ENCODE measurements around the gene NRCAM.

The NRCAM gene

GRCh38 chr7:108204281-108204796 is 251.9 kb downstream of the NRCAM start:
- DNase-seq (ENCODE audit: low read depth in 2 of 2) = no peak

- no peak for DNase-seq (ENCODE audit: low read depth in 2 of 2)
Observed at GRCh38 chr7:108203537-108203936, 252.7 kb downstream of the NRCAM start.

- no peak for DNase-seq (ENCODE audit: low read depth in 2 of 2)
Observed at GRCh38 chr7:108202743-108203142, 253.5 kb downstream of the NRCAM start.

GRCh38 chr7:108201766-108202165 is 254.5 kb downstream of the NRCAM start:
- DNase-seq (ENCODE audit: low read depth in 2 of 2) = no peak

GRCh38 chr7:108200326-108200725 is 255.9 kb downstream of the NRCAM start:
- DNase-seq (ENCODE audit: low read depth in 2 of 2) = no peak

GRCh38 chr7:108197371-108198091 is 258.7 kb downstream of the NRCAM start:
- no peak for DNase-seq (ENCODE audit: low read depth in 2 of 2)

GRCh38 chr7:108196004-108196403 is 260.2 kb downstream of the NRCAM start:
- DNase-seq (ENCODE audit: low read depth in 2 of 2) = no peak

GRCh38 chr7:108193594-108194498 is 262.4 kb downstream of the NRCAM start:
- DNase-seq (ENCODE audit: low read depth in 2 of 2) = no peak

- DNase-seq (ENCODE audit: low read depth in 2 of 2) = no peak
Observed at GRCh38 chr7:108190891-108191290, 265.3 kb downstream of the NRCAM start.

- DNase-seq (ENCODE audit: low read depth in 2 of 2) = no peak
Observed at GRCh38 chr7:108189733-108190388, 266.4 kb downstream of the NRCAM start.

- no peak for DNase-seq (ENCODE audit: low read depth in 2 of 2)
Observed at GRCh38 chr7:108188724-108189123, 267.5 kb downstream of the NRCAM start.

GRCh38 chr7:108181073-108181985 is 274.9 kb downstream of the NRCAM start:
- no peak for DNase-seq (ENCODE audit: low read depth in 2 of 2)

- no peak for DNase-seq (ENCODE audit: low read depth in 2 of 2)
Observed at GRCh38 chr7:108178398-108178797, 277.8 kb downstream of the NRCAM start.

- DNase-seq (ENCODE audit: low read depth in 2 of 2) = no peak
Observed at GRCh38 chr7:108171164-108171563, 285.1 kb downstream of the NRCAM start.

GRCh38 chr7:108170251-108170650 is 286.0 kb downstream of the NRCAM start:
- no peak for DNase-seq (ENCODE audit: low read depth in 2 of 2)

GRCh38 chr7:108167460-108167859 is 288.8 kb downstream of the NRCAM start:
- no peak for DNase-seq (ENCODE audit: low read depth in 2 of 2)

- DNase-seq (ENCODE audit: low read depth in 2 of 2) = no peak
Observed at GRCh38 chr7:108166687-108167086, 289.5 kb downstream of the NRCAM start.

GRCh38 chr7:108165723-108166122 is 290.5 kb downstream of the NRCAM start:
- DNase-seq (ENCODE audit: low read depth in 2 of 2) = no peak

GRCh38 chr7:108164946-108165345 is 291.3 kb downstream of the NRCAM start:
- no peak for DNase-seq (ENCODE audit: low read depth in 2 of 2)

GRCh38 chr7:108164342-108164741 is 291.9 kb downstream of the NRCAM start:
- DNase-seq (ENCODE audit: low read depth in 2 of 2) = no peak

- DNase-seq (ENCODE audit: low read depth in 2 of 2) = no peak
Observed at GRCh38 chr7:108158776-108159175, 297.5 kb downstream of the NRCAM start.

Data from stimulated activated CD4-positive, alpha-beta T cell treated with anti-CD3 and anti-CD28 coated beads, Interleukin-1b, Interleukin-23, amount 100 ng/mL, for 4 hours (primary cell).